Prostate gland (tissue), 2 donors: ENCODE data around the gene ARSI.

Source experiments
- POLR2A ChIP-seq: fragments of 450-650 bp; IDR thresholded peaks from one replicate; pipeline ENCODE4 v1.6.1; 2016; ENCODE audit warnings: antibody characterized with exemption, mild to moderate bottlenecking
- POLR2AphosphoS5 ChIP-seq: sonication (generic); formaldehyde crosslinking; IDR thresholded peaks from one replicate; pipeline ENCODE4 v1.6.1; 2017; ENCODE audit warnings: antibody characterized with exemption
- TF ChIP-seq, protein P1 (sequence below), 4 experiments: fragments of 200-600 bp in 2 of 4; fragments of 450-650 bp in 2 of 4; sonication (generic) in 2 of 4; IDR thresholded peaks; 1 replicate in 3 of 4; 2 replicates in 1 of 4; pipeline ENCODE4 v1.5.1; 2016 to 2019; ENCODE audit warnings: antibody characterized with exemption in 4 of 4, mild to moderate bottlenecking in 2 of 4, moderate library complexity in 2 of 4

DNA sequence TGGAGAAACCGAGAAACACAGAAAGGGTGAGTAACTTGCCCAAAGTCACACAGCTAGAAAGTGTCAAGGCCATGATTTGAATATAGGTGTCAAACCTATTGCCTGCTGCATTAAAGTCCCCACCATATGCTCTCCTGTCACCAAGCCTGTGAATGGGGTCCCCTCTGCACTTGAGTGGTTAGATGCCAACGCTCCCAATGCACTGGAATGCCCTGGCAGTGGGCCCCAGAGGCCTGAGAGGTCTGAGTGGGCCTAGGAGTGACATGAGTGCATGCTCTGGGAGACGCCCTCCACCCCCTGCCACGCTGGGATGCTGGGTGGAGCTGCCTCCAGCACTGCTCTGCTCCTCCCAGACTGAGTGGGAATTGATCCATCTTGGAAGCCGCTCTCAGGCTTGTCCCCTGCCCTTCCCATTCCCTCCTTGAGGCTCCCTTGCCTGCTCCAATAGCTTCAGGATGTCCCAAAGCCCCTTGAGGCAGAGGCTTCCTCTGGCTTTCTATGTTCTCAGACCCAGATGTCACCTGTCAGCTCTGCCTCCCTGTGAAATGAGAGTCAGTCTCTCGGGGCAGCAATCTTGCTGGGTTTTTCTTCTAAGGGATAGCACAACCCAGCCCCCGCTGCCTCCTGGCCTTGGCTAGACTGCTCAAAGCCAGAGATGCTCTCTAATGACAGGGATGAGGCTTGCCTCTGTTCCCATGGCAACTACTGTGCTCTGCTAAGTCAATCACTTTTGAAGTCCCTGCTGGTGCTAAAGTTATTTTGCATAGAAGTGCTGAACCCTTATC lies 6.6 kb upstream of the ARSI start:
- TF ChIP-seq, protein P1, sequence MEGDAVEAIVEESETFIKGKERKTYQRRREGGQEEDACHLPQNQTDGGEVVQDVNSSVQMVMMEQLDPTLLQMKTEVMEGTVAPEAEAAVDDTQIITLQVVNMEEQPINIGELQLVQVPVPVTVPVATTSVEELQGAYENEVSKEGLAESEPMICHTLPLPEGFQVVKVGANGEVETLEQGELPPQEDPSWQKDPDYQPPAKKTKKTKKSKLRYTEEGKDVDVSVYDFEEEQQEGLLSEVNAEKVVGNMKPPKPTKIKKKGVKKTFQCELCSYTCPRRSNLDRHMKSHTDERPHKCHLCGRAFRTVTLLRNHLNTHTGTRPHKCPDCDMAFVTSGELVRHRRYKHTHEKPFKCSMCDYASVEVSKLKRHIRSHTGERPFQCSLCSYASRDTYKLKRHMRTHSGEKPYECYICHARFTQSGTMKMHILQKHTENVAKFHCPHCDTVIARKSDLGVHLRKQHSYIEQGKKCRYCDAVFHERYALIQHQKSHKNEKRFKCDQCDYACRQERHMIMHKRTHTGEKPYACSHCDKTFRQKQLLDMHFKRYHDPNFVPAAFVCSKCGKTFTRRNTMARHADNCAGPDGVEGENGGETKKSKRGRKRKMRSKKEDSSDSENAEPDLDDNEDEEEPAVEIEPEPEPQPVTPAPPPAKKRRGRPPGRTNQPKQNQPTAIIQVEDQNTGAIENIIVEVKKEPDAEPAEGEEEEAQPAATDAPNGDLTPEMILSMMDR (IDR thresholded peaks at IDR 0.05) = no peak
- no peak for TF ChIP-seq POLR2AphosphoS5
- no peak for TF ChIP-seq POLR2A
